Kidney epithelial cell (primary cell): ENCODE measurements around the gene MYOT. TPM values are rescaled to one million over a fixed set of nuclear protein-coding genes. Genes with fewer than 3 reads are reported as not detected.

Experiments used
- DNase-seq: peaks from one replicate; pipeline ENCODE4 v3.0.0-alpha.2; 2010; ENCODE audit warnings: low read depth
- H3K27me3 ChIP-seq: 2 replicates; pipeline ENCODE4 v1.6.0; 2011; ENCODE audit warnings: low read length; ENCODE audit not compliant: control insufficient read depth, insufficient read depth
- H3K36me3 ChIP-seq: 2 replicates; pipeline ENCODE4 v1.5.1; 2011; ENCODE audit warnings: low read length; ENCODE audit not compliant: control insufficient read depth, insufficient read depth
- H3K4me3 ChIP-seq: 2 replicates; pipeline ENCODE4 v1.5.1; 2011; ENCODE audit warnings: low read depth, mild to moderate bottlenecking, control low read depth, low read length
- CTCF ChIP-seq: IDR thresholded peaks from 2 replicates; pipeline ENCODE4 v1.5.1; 2011; ENCODE audit warnings: mild to moderate bottlenecking, moderate library complexity, low read length, control low read depth, inconsistent platforms; ENCODE audit not compliant: insufficient read depth, poor library complexity, severe bottlenecking
- total RNA-seq: library from RNA; depleted of rRNA; stranded (reverse); fragments of >200 nt; gene quantifications from 2 replicates; pipeline ENCODE4 v1.2.3, GENCODE V29; 2015

The MYOT gene
- total RNA-seq, 1 donor from 2014 or later, result not detected

- no peak overlapping the region for H3K4me3 ChIP-seq
- H3K36me3 ChIP-seq, result no peaks in the 10 kb centered on the region
- H3K27me3 ChIP-seq, result no peaks in the 10 kb centered on the region
- no peak for DNase-seq
- no peak for TF ChIP-seq CTCF
These were observed 56.2 kb downstream of the MYOT start for GRCh38 chr5:137923856-137924255.

GRCh38 chr5:137932800-137933199 lies 65.1 kb downstream of the MYOT start:
- Histone ChIP-seq H3K36me3 (no peaks in the 10 kb centered on the region), H3K27me3 (no peaks in the 10 kb centered on the region), H3K4me3 (no peak overlapping the region)
- DNase-seq, result no peak
- TF ChIP-seq CTCF, result no peak

GRCh38 chr5:137933491-137933911 lies 65.8 kb downstream of the MYOT start:
- Histone ChIP-seq H3K36me3 (no peaks in the 10 kb centered on the region), H3K27me3 (no peaks in the 10 kb centered on the region), H3K4me3 (no peak overlapping the region)
- no peak for TF ChIP-seq CTCF
- no peak for DNase-seq

GRCh38 chr5:137935190-137935589 lies 67.5 kb downstream of the MYOT start:
- no peaks in the 10 kb centered on the region for H3K27me3 ChIP-seq
- H3K4me3 ChIP-seq, result no peak overlapping the region
- no peak for DNase-seq
- TF ChIP-seq CTCF, result no peak
- H3K36me3 ChIP-seq, result no peaks in the 10 kb centered on the region

GRCh38 chr5:137935694-137936093 lies 68.0 kb downstream of the MYOT start:
- Histone ChIP-seq H3K36me3 (no peaks in the 10 kb centered on the region), H3K4me3 (no peak overlapping the region), H3K27me3 (no peaks in the 10 kb centered on the region)
- no peak for DNase-seq
- no peak for TF ChIP-seq CTCF

Other genes starting within 250 kb of the MYOT start
- gene KLHL3, start 131.8 kb upstream of the MYOT start, total RNA-seq, result 1.6 and 2.8 TPM in 2 replicates
- 14.7 TPM in 2 replicates for gene HNRNPA0, start 113.5 kb upstream of the MYOT start, total RNA-seq
- not detected in 2 replicates for gene PKD2L2, start 21.6 kb downstream of the MYOT start, total RNA-seq
- gene FAM13B, start 165.2 kb downstream of the MYOT start, total RNA-seq, result 12.6 and 14.4 TPM in 2 replicates
- gene WNT8A, start 216.2 kb downstream of the MYOT start, total RNA-seq, result not detected in 2 replicates